Small intestine (tissue), 7 donors: ENCODE measurements around the gene POLR2L. TPM values are rescaled to one million over a fixed set of nuclear protein-coding genes. Genes with fewer than 3 reads are reported as not detected.

ENCODE experiments used
- DNase-seq, 2 donors: peaks; one replicate each; pipeline versions ENCODE4 v3.0.0 to v3.0.0-alpha.2; 2013
- FAIRE-seq: peaks from 2 replicates; lab custom pipeline; 2012; peaks lifted over from hg19 to GRCh38; lab: Jason Lieb, UNC
- H3K27ac ChIP-seq, 3 donors: one replicate each; pipeline ENCODE4 v1.5.1; 2013; ENCODE audit warnings: low read length in 2 of 3, mild to moderate bottlenecking in 2 of 3, control low read depth in 1 of 3, inconsistent platforms in 1 of 3, low read depth in 1 of 3, moderate library complexity in 1 of 3
- H3K27me3 ChIP-seq, 3 donors: one replicate each; pipeline ENCODE4 v1.6.1; 2013; ENCODE audit warnings: low read length in 3 of 3, inconsistent platforms in 1 of 3; ENCODE audit not compliant: control insufficient read depth in 3 of 3, insufficient read depth in 3 of 3
- H3K36me3 ChIP-seq, 3 donors: one replicate each; pipeline ENCODE4 v1.6.1; 2013; ENCODE audit warnings: low read length in 3 of 3, inconsistent platforms in 1 of 3, low read depth in 1 of 3, mild to moderate bottlenecking in 1 of 3, moderate library complexity in 1 of 3; ENCODE audit not compliant: control insufficient read depth in 3 of 3, insufficient read depth in 2 of 3
- H3K4me1 ChIP-seq, 3 donors: one replicate each; pipeline ENCODE4 v1.6.1; 2013; ENCODE audit warnings: low read length in 2 of 3, inconsistent platforms in 1 of 3, low read depth in 1 of 3, mild to moderate bottlenecking in 1 of 3, moderate library complexity in 1 of 3; ENCODE audit not compliant: control insufficient read depth in 3 of 3, insufficient read depth in 2 of 3
- H3K4me3 ChIP-seq, 3 donors: one replicate each; pipeline ENCODE4 v1.5.1; 2013; ENCODE audit warnings: low read length in 3 of 3, control low read depth in 1 of 3, inconsistent platforms in 1 of 3, low read depth in 1 of 3, mild to moderate bottlenecking in 1 of 3, moderate library complexity in 1 of 3
- H3K9me3 ChIP-seq, 2 donors: one replicate each; pipeline ENCODE4 v1.6.1; 2013; ENCODE audit warnings: low read depth in 1 of 2, low read length in 1 of 2; ENCODE audit not compliant: control insufficient read depth in 2 of 2, insufficient read depth in 1 of 2
- WGBS, 3 donors: extraction: QIAGEN DNeasy Blood & Tissue Kit; methylation state at CpG; one replicate each; pipeline ENCODE4 v1.1.7; 2013; 5-methylcytosine and 5-hydroxymethylcytosine counted together
- polyA plus RNA-seq, 4 donors: library from polyadenylated mRNA; stranded (reverse) in 3 of 4; unstranded in 1 of 4; fragments of 200-250 nt in 3 of 4; fragments of 120-200 nt in 1 of 4; gene quantifications; one replicate each; pipeline versions ENCODE4 v1.2.1 to v1.2.3, GENCODE V29; 2013
- donor health status: healthy with polysubstance abuse.
- donor health status: control.
- donor health status: control.
- donor health status: Bipolar disorder and iron deficiency.
- donor health status: healthy.

Gene POLR2L
- polyA plus RNA-seq, 4 donors = 82.9 to 140 (median 132) TPM

DNA sequence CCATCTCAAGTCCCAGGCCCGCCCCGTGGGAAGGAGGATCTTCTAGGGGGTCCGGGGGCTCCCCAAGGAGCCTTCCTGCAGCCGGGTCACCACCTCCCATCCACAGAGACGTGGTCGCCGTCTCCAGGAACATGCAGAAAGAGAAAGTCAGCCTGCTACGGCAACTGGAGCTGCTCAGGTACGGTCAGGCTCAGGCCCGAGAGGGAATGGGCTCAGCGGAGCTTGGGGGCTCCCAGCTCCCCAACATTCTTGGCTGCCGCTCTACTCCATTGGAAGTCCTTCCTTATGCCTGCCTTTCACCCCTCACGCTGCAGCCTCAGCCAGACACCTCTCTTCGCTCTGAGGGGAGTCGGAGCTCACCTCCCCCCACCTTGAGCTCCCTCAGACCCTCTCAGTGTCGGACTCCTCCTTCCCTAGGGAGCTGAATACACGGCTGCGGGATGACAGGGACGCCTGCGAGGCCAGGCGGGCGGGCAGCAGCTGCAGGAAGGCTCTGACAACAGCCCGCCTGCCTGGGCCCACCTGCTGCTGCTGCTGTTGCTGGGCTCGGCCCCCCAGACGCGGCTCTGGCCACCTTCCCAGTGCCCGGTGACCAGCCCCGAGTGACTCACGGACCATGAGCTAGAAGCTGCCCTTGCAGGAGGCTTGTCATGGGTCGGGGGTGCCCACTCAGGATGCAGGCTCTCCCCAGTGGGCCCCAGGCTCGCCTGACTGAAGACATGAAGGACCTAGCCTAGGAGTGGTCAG is 11.0 kb downstream of the POLR2L start:
- H3K4me1 ChIP-seq = peaks cover 6 to 70% (median 12%) of the 10 kb centered on the region in 3 donors
- no peak for FAIRE-seq
- 60 to 64% (median 62%) methylated on average over 26 to 31 of the region's 31 CpGs for WGBS, 3 donors
- H3K27ac ChIP-seq = no peak overlapping the region
- H3K9me3 ChIP-seq = no peaks in the 10 kb centered on the region
- peaks cover 0 to 15% (median 0%) of the 10 kb centered on the region in 3 donors for H3K27me3 ChIP-seq
- H3K4me3 ChIP-seq = peak overlapping the region in 1 of 3 donors; percentile 39
- DNase-seq = no peak
- peaks cover 0 to 17% (median 0%) of the 10 kb centered on the region in 3 donors for H3K36me3 ChIP-seq

DNA sequence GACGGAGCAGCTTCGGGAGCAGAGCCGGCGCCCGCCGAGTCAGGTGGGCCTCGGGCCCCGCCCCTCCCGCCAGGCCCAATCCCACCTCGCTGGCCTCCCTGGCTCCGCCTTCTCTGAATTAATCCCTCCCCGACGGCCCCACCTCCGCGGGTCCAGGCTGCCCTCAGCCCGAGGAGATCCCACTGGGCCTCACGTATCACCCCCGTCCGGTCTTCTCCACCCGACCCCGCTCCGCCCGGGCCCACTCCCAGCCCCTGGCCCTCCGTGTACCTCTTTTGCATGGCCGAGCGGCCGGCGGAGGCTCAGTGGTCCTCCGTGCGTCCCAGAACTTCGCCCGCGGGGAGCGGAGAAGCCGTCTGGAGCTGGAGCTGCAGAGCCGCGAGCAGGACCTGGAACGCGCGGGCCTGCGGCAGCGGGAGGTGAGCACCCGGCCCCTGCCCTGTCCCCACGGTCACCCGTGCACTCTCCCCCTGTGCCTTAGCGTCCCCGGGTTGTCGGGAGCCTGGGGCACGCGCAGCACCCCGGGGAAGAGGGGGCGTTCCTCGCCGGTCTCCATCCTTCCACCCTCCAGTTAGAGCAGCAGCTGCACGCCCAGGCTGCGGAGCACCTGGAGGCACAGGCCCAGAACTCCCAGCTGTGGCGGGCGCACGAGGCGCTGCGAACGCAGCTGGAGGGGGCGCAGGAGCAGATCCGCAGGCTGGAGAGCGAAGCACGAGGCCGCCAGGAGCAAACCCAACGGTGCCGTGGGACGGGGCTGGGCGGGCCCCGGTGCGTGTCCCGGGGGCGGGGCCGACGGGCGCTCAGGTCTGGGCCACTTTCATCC is 11.8 kb downstream of the POLR2L start:
- H3K36me3 ChIP-seq = peaks cover 0 to 16% (median 0%) of the 10 kb centered on the region in 3 donors
- peak; percentile 76 to 91 for DNase-seq
- FAIRE-seq = no peak
- peaks cover 8 to 75% (median 12%) of the 10 kb centered on the region in 3 donors for H3K4me1 ChIP-seq
- H3K4me3 ChIP-seq = peak overlapping the region in 2 of 3 donors; percentile 32 to 39
- peaks cover 0 to 15% (median 0%) of the 10 kb centered on the region in 3 donors for H3K27me3 ChIP-seq
- no peaks in the 10 kb centered on the region for H3K9me3 ChIP-seq
- WGBS, 3 donors = 3 to 8% (median 3%) methylated on average over 51 to 78 of the region's 78 CpGs
- H3K27ac ChIP-seq = no peak overlapping the region

DNA sequence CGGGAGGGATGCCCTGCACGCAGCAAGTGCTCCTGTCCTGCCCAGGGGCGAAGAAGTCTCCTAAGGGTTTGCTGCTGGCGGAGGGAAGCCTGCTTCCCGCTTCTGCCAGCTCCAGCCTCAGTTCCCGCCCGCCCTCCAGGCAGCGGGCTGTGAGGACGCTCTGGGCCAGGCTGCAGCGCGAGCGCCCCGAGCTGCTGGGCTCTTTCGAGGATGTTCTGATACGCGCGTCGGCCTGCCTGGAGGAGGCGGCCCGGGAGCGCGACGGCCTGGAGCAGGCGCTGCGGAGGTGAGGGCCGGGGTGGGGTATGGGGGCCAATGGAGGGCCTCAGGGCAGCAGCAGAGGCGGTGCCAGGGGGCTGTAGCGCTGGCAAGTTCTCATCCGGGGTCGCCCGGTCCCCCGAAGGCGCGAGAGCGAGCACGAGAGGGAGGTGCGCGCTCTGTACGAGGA is 12.5 kb downstream of the POLR2L start:
- Histone ChIP-seq H3K27ac (peak overlapping the region in 1 of 3 donors; percentile 2), H3K4me3 (peak overlapping the region in 2 of 3 donors; percentile 36 to 39), H3K27me3 (peaks cover 0 to 15% (median 0%) of the 10 kb centered on the region in 3 donors), H3K36me3 (peaks cover 0 to 16% (median 0%) of the 10 kb centered on the region in 3 donors), H3K9me3 (no peaks in the 10 kb centered on the region), H3K4me1 (peaks cover 8 to 77% (median 9%) of the 10 kb centered on the region in 3 donors)
- FAIRE-seq (no peak), DNase-seq (no peak)
- 2 to 5% (median 4%) methylated on average over 34 to 39 of the region's 39 CpGs for WGBS, 3 donors

DNA sequence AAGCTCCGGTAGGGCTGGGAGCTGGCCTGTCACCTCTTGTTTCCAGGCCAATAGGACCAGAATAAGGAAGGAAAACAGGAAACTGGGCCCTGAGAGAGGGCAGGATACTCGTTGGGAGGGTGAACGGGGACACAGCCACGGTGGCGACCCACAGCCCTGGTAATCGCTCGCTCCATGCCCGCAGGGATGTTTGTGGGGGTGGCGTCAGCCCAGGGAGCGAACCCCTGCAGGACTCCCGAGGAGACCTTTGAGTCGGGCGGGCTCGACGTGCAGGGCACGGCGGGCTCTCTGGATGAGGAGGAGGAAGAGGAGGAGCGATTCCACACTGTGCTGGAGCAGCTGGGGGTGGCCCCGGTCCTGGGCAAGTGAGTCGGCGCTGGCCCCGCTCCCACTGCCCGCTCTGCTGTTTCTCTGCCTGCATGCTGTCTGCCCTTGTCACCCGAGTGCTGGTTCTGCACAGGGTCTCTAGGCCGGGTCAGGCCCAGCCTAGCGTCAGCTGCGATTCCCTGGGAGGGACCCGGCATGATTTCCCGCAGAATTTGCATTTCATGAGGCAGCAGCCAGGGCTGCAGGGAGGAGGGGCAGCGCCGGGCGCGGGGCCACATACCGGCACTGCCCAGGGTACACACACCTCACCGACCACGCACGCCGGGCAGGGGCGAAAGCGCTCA is 13.0 kb downstream of the POLR2L start:
- Histone ChIP-seq H3K4me3 (peak overlapping the region in 2 of 3 donors; percentile 36 to 39), H3K36me3 (peaks cover 0 to 17% (median 4%) of the 10 kb centered on the region in 3 donors), H3K9me3 (no peaks in the 10 kb centered on the region), H3K4me1 (peaks cover 8 to 75% (median 9%) of the 10 kb centered on the region in 3 donors), H3K27ac (peak overlapping the region; percentile 17 to 98 (median 92)), H3K27me3 (peaks cover 0 to 15% (median 0%) of the 10 kb centered on the region in 3 donors)
- FAIRE-seq = no peak
- peak; percentile 54 to 76 for DNase-seq
- 2 to 15% (median 11%) methylated on average over 36 to 40 of the region's 40 CpGs for WGBS, 3 donors

DNA sequence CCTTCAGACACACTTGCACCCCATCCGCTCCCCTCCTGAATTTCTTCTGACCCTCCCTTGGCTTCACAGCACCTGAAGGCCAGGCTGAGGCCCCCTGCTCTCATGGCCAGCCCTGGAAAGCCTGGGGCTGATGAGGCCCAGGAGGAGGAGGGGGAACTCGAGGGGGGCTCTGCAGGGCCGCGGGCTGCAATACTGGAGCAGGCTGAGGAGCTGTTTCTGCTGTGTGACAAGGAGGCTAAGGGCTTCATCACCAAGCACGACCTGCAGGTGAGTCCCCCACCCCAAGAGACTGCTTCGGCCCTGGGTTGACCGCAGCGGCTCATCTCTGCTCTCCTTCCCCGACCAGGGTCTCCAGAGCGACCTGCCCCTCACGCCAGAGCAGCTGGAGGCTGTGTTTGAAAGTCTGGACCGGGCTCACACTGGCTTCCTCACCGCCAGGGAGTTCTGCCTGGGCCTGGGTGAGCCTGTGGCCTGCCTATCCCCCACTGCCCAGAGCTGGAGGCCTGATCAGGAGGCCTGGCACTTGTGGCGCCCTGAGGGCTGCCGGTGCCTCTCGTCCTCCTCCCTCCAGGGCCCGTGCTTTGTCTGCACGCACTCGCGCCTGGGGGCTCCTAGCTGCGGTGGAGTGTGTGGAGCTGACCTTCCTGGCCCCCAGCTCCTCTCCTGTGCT is 13.7 kb downstream of the POLR2L start:
- Histone ChIP-seq H3K36me3 (peaks cover 2 to 23% (median 7%) of the 10 kb centered on the region in 3 donors), H3K4me1 (peaks cover 8 to 79% (median 9%) of the 10 kb centered on the region in 3 donors), H3K4me3 (peak overlapping the region in 1 of 3 donors; percentile 6), H3K27ac (peak overlapping the region; percentile 91 to 98 (median 92)), H3K27me3 (peaks cover 0 to 15% (median 0%) of the 10 kb centered on the region in 3 donors), H3K9me3 (no peaks in the 10 kb centered on the region)
- 59 to 74% (median 67%) methylated on average over 17 to 21 of the region's 21 CpGs for WGBS, 3 donors
- FAIRE-seq (no peak), DNase-seq (no peak)

DNA sequence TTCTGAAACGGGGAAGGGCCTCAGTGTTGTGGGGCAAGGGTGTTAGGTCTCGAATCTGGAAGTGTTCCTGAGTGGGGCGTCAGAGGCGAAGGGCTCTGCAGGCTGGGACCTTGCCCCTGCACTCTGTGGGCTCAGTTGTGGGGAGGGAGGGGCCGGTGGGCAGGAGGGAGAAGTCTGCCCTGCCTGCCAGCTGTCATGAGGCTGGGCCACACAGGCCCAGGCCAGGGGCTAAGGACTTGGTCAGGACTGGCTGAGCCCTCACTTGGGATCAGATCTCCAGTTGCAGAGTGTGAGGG is 14.5 kb downstream of the POLR2L start, which contains the start of gene CRACR2B:
Gene CRACR2B (plus strand): TSS at position 23 of the 296 bp plus-strand sequence. CDS start 689 bp downstream, outside the sequence.
- no peak for FAIRE-seq
- DNase-seq = peak in 1 of 2 donors; percentile 80
- Histone ChIP-seq H3K36me3 (peaks cover 4 to 31% (median 9%) of the 10 kb centered on the region in 3 donors), H3K27ac (peak within 1 kb of the TSS; percentile 91 to 98 (median 92)), H3K4me1 (peaks cover 8 to 79% (median 9%) of the 10 kb centered on the region in 3 donors), H3K9me3 (no peaks in the 10 kb centered on the region), H3K27me3 (peaks cover 0 to 15% (median 0%) of the 10 kb centered on the region in 3 donors), H3K4me3 (peak within 1 kb of the TSS; percentile 53 to 75 (median 64))
- WGBS, 3 donors = 8 to 46% (median 20%) methylated on average over 2 to 5 of the region's 5 CpGs

DNA sequence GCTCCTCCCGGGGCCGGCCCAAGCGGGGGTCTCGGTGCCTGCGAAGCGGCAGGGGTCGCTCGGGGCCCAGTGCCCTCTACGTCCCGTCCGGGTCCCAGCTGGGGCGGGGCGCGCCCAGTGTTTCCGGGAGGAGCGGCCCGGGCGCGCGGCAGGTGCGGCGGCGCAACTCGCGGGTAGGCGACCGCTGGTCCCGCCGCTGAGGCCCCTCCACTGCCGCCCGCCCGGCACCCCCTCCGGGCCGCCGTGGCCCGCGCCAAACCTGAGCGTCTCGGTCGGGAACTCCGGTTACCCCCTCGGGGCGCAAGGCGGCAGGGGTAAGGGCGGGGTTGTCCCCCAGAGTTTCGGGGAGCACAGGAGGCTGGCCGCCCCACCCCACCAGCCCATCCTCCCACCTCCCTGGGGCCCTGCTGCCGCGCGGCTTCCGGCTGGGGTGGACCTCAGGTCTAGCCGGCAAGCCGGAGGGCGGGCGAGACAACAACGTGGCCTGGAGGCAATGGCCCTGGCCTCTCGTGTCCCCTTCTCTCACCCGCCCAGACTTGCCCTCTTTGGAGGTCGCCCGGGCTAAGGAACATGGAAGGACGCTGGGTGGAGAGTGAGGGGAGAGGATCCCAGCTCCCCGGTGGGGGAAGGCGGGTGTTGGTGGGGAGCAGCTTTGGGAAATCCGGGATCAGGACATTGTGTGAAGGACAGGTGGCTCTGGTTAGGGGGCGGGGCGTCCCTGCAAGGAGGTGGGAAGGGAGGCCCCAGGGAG is 15.0 kb downstream of the POLR2L start:
- no peak for FAIRE-seq
- Histone ChIP-seq H3K4me1 (peaks cover 8 to 77% (median 9%) of the 10 kb centered on the region in 3 donors), H3K9me3 (no peaks in the 10 kb centered on the region), H3K27ac (peak overlapping the region; percentile 91 to 98 (median 92)), H3K27me3 (peaks cover 0 to 15% (median 0%) of the 10 kb centered on the region in 3 donors), H3K4me3 (peak overlapping the region; percentile 53 to 75 (median 64)), H3K36me3 (peaks cover 4 to 37% (median 9%) of the 10 kb centered on the region in 3 donors)
- DNase-seq = peak; percentile 59 to 90
- 1 to 5% (median 2%) methylated on average over 42 to 66 of the region's 66 CpGs for WGBS, 3 donors
